Endothelial cell of umbilical vein (primary cell): ENCODE measurements around the gene ADCY2. TPM values are rescaled to one million over a fixed set of nuclear protein-coding genes. Genes with fewer than 3 reads are reported as not detected.

Source experiments
- BruUV-seq: library from RNA; stranded (reverse); fragments of 400-500 nt; replicated peaks from 2 replicates; lab custom pipeline; 2021; lab: Mats Ljungman, UMichigan
- CTCF ChIA-PET: fragments of 300-600, 350-600 bp; sonication (Branson Sonifier 250); formaldehyde crosslinking; loops from one replicate; lab custom pipeline; 2021; ENCODE audit warnings: antibody characterized with exemption, inconsistent platforms; lab: Charles Lee
- POLR2A ChIA-PET: fragments of 300-600, 350-600 bp; sonication (Branson Sonifier 250); formaldehyde crosslinking; loops from one replicate; lab custom pipeline; 2021; ENCODE audit warnings: antibody characterized with exemption, inconsistent platforms; lab: Charles Lee
- DNase-seq: peaks from one replicate; pipeline ENCODE4 v3.0.0-alpha.2; 2011; ENCODE audit warnings: low read depth, low spot score
- FAIRE-seq: peaks from 2 replicates; lab custom pipeline; 2011; peaks lifted over from hg19 to GRCh38; lab: Jason Lieb, UNC
- H2AFZ ChIP-seq: 2 replicates; pipeline ENCODE4 v1.6.0; 2012; ENCODE audit warnings: low read depth, low read length, control low read depth, inconsistent platforms
- H3K27ac ChIP-seq: 2 replicates; pipeline ENCODE4 v1.5.1; 2011; ENCODE audit warnings: low read depth, mild to moderate bottlenecking, control low read depth, low read length, moderate library complexity; ENCODE audit not compliant: insufficient read depth
- H3K27me3 ChIP-seq, 2 experiments: 2 replicates each; pipeline versions ENCODE4 v1.6.0 to v1.6.1; 2011; ENCODE audit warnings: low read length in 2 of 2, mixed read lengths in 1 of 2; ENCODE audit not compliant: control insufficient read depth in 2 of 2, insufficient read depth in 2 of 2
- H3K36me3 ChIP-seq, 2 experiments: 2 replicates in 1 of 2; 3 replicates in 1 of 2; pipeline ENCODE4 v1.5.1; 2011; ENCODE audit warnings: low read length in 2 of 2, mild to moderate bottlenecking in 1 of 2, moderate library complexity in 1 of 2; ENCODE audit not compliant: control insufficient read depth in 2 of 2, insufficient read depth in 2 of 2; ENCODE audit errors: extremely low read depth in 1 of 2
- H3K4me1 ChIP-seq: 3 replicates; pipeline ENCODE4 v1.5.1; 2011; ENCODE audit warnings: mild to moderate bottlenecking, low read length; ENCODE audit not compliant: control insufficient read depth, insufficient read depth; ENCODE audit errors: extremely low read depth
- H3K4me2 ChIP-seq: 2 replicates; pipeline ENCODE4 v1.6.1; 2011; ENCODE audit warnings: low read length, control low read depth, mixed read lengths; ENCODE audit not compliant: insufficient read depth
- H3K4me3 ChIP-seq, 3 experiments: fragments of 200-600 bp in 1 of 3; sonication (generic), shearing (Covaris generic) in 1 of 3; replicated peaks in 1 of 3; 2 replicates each; pipeline ENCODE4 v1.5.1; 2011 to 2016; ENCODE audit warnings: control low read depth in 3 of 3, low read length in 3 of 3, mild to moderate bottlenecking in 2 of 3, inconsistent platforms in 1 of 3, low read depth in 1 of 3, moderate library complexity in 1 of 3; ENCODE audit not compliant: insufficient read depth in 1 of 3
- H3K79me2 ChIP-seq: 2 replicates; pipeline ENCODE4 v1.6.0; 2012; ENCODE audit warnings: low read length, inconsistent platforms; ENCODE audit not compliant: control insufficient read depth, insufficient read depth
- H3K9ac ChIP-seq: replicated peaks from 2 replicates; pipeline ENCODE3; 2011; ENCODE audit warnings: low read length, control low read depth; ENCODE audit not compliant: insufficient read depth; ENCODE audit errors: extremely low read depth
- H3K9me1 ChIP-seq: replicated peaks from 3 replicates; pipeline ENCODE4 v1.6.0; 2011; ENCODE audit warnings: mild to moderate bottlenecking, low read length; ENCODE audit not compliant: control insufficient read depth, insufficient read depth; ENCODE audit errors: extremely low read depth
- H3K9me3 ChIP-seq: replicated peaks from 2 replicates; pipeline ENCODE4 v1.5.1; 2012; ENCODE audit warnings: low read length, inconsistent platforms; ENCODE audit not compliant: control insufficient read depth, insufficient read depth
- H4K20me1 ChIP-seq: replicated peaks from 2 replicates; pipeline ENCODE3; 2011; ENCODE audit warnings: mild to moderate bottlenecking, low read length; ENCODE audit not compliant: control insufficient read depth, insufficient read depth; ENCODE audit errors: extremely low read depth
- CTCF ChIP-seq, 2 donors: IDR thresholded peaks; 1 replicate in 1 of 2; 2 replicates in 1 of 2; pipeline ENCODE4 v1.5.1; 2011; ENCODE audit warnings: low read length in 2 of 2, mild to moderate bottlenecking in 2 of 2, moderate library complexity in 2 of 2, control low read depth in 1 of 2, inconsistent platforms in 1 of 2, low read depth in 1 of 2; ENCODE audit not compliant: insufficient read depth in 1 of 2; ENCODE audit errors: extremely low read depth in 1 of 2
- EZH2 ChIP-seq: IDR thresholded peaks from 2 replicates; pipeline ENCODE4 v1.6.1; 2012; ENCODE audit warnings: borderline replicate concordance, low read depth, mild to moderate bottlenecking, moderate library complexity, low read length, inconsistent platforms; ENCODE audit not compliant: severe bottlenecking
- FOS ChIP-seq: IDR thresholded peaks from 2 replicates; pipeline ENCODE4 v1.6.1; 2011; ENCODE audit warnings: mild to moderate bottlenecking, low read length, moderate library complexity, borderline replicate concordance; ENCODE audit not compliant: insufficient read depth
- GATA2 ChIP-seq: IDR thresholded peaks from 2 replicates; pipeline ENCODE4 v1.7.0; 2011; ENCODE audit warnings: low read depth, mild to moderate bottlenecking, moderate library complexity, mixed read lengths, low read length; ENCODE audit not compliant: insufficient read length, insufficient read depth
- JUN ChIP-seq: IDR thresholded peaks from 2 replicates; pipeline ENCODE4 v1.6.1; 2011; ENCODE audit warnings: borderline replicate concordance, low read depth; ENCODE audit not compliant: insufficient read length, insufficient read depth
- MAX ChIP-seq: IDR thresholded peaks from 2 replicates; pipeline ENCODE4 v1.6.1; 2011; ENCODE audit not compliant: insufficient read depth, insufficient read length
- MYC ChIP-seq: IDR thresholded peaks from one replicate; pipeline ENCODE4 v1.6.1; 2011; ENCODE audit warnings: mild to moderate bottlenecking, low read depth, low read length
- POLR2A ChIP-seq: IDR thresholded peaks from 2 replicates; pipeline ENCODE4 v1.6.1; 2012; ENCODE audit warnings: low read depth, mild to moderate bottlenecking, control low read depth, low read length
- POLR2AphosphoS5 ChIP-seq: IDR thresholded peaks from 2 replicates; pipeline ENCODE4 v1.6.1; 2012; ENCODE audit warnings: low read depth, mild to moderate bottlenecking, control low read depth, low read length, moderate library complexity; ENCODE audit not compliant: insufficient read depth
- dilution Hi-C: fragments of 300-500 bp; cut with MboI; formaldehyde crosslinking; loops from one replicate; pipeline ENCODE4 v1.15.0; 2019; ENCODE audit warnings: low sequenced_read_pairs; ENCODE audit not compliant: extremely low pct_ligation_motif_present
- intact Hi-C: fragments of 100-400 bp; cut with micrococcal nuclease; formaldehyde crosslinking; loops from one replicate; pipeline ENCODE4 v1.10.0; 2022
- polyA plus RNA-seq, 4 experiments: library from polyadenylated mRNA; depleted of rRNA in 3 of 4; stranded (reverse) in 3 of 4; unstranded in 1 of 4; fragments of >200 nt; gene quantifications; 2 replicates each; pipeline versions ENCODE4 v1.2.1 to v1.2.3, GENCODE V29; 2011 to 2012; ENCODE audit warnings: missing spikeins in 1 of 4
- total RNA-seq: library from RNA; stranded (reverse); gene quantifications from 2 replicates; pipeline ENCODE4 v1.2.3, GENCODE V29; 2021

ADCY2 gene
- total and polyA plus RNA-seq, 2 donors (not counting 3 experiments of a cell fraction or from before 2014, with no cell fraction given), result under 0.01 TPM; not detected in 1

- BruUV-seq, result no TSS peak
- no peaks in the 10 kb centered on the region for H3K36me3 ChIP-seq
- no peak overlapping the region for H3K9ac ChIP-seq
- peaks cover 7% of the 10 kb centered on the region for H3K9me3 ChIP-seq
- no peak for FAIRE-seq
- ChIA-PET CTCF (no interaction called here), POLR2A (no interaction called here)
- TF ChIP-seq EZH2 (no peak), CTCF (IDR thresholded peaks at IDR 0.05; ENCODE audit: extremely low read depth in 1 of 2, insufficient read depth in 1 of 2, low read depth in 1 of 2, low read length in 2 of 2) (no peak), POLR2AphosphoS5 (no peak), GATA2 (no peak), MAX (no peak), POLR2A (no peak), JUN (no peak), MYC (no peak), FOS (no peak)
- intact Hi-C loops (no loop called here), dilution Hi-C loops (no loop called here)
- no peaks in the 10 kb centered on the region for H3K4me1 ChIP-seq
- no peaks in the 10 kb centered on the region for H3K27me3 ChIP-seq
- H3K4me3 ChIP-seq, result no peak overlapping the region
- H3K4me2 ChIP-seq, result no peak overlapping the region
- no peaks in the 10 kb centered on the region for H3K79me2 ChIP-seq
- no peak overlapping the region for H3K27ac ChIP-seq
- no peaks in the 10 kb centered on the region for H3K9me1 ChIP-seq
- no peak overlapping the region for H2AFZ ChIP-seq
- DNase-seq, result no peak
- H4K20me1 ChIP-seq, result no peaks in the 10 kb centered on the region
Observed at GRCh38 chr5:7686794-7687193, 290.9 kb downstream of the ADCY2 start.
